DLD1 (cell line): ENCODE results near the gene TMEM167A.
"Not testable (repeated sequence)": the region's sequence is repeated elsewhere in the genome, so short reads cannot be mapped to it uniquely, and the experiment has no call there.

Experiments
- in situ Hi-C: cut with HindIII; loops from 2 replicates; pipeline ENCODE4 v1.10.0; 2017; ENCODE audit warnings: low sequenced_read_pairs

TMEM167A gene

DNA sequence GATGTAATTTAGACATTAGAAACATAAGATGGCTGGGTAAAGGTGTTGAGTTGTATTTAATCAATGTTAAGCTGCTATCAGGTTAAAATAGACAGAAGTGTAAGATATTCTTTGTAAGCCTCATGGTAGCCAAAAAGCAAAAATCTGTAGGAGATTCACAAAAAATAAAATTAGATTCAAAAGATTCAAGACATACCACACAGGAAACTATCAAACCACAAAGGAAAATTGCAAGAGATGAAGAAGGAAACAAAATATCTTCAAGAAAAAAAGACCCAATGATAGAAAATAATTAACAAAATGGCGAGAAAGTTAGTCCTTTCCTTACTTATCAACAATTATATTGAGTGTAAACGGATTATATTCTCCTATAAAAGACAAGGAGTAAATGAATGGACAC, 15.4 kb upstream of the TMEM167A start:
- in situ Hi-C loops, result no loop called here

DNA sequence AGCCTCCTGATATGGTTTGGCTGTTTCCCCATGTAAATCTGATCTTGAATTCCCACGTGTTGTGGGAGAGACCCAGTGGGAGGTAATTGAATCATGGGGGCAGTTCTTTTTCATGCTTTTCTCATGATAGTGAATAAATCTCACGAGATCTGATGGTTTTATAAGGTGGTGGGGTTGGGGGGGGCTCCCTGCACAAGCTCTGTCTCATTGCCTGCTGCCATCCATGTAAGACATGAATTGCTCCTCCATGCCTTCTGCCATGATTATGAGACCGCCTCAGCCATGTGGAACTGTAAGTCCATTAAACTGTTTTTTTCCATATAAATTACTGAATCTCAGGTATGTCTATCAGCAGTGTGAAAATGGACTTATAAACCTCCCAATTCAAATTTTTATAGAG, 13.0 kb upstream of the TMEM167A start:
- in situ Hi-C loops, result no loop called here

DNA sequence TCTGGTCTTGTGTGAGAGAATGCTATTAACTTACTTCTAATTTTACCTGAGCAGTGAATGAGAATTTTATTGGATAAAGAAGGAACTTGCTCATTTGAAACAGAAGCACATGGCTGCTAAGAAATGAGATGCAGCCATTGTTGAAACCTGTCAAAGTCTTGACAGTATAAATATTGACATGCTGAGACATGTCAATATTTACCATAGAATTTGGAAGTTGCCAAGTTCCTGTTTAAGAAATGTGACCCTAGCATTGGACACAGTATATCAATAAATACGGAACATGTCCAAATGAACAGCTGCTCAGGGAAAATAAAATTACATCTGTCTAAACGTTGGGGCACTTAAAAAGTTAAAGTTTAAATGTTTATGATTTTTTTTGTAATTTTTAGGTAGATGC, 7.9 kb upstream of the TMEM167A start:
- in situ Hi-C loops, result no loop called here

DNA sequence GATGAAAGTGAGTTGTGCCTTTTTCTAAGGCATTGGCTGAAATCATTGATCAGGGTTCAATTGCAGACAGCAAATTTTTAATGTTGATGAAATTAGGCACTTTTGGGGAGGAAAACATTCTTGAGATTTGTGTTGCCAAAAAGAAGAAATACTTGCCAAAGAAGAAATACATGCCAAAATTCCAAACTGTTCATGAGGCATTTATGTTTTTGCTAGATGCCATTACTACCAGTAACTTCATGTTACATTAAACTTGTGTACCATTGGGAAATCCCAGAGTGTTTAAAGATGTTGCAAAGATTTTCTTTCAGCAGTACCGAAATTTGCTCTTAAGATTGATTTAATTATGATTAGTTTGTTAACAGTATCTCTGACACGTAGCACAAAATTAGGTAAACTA, 7.1 kb upstream of the TMEM167A start:
- in situ Hi-C loops, result no loop called here

DNA sequence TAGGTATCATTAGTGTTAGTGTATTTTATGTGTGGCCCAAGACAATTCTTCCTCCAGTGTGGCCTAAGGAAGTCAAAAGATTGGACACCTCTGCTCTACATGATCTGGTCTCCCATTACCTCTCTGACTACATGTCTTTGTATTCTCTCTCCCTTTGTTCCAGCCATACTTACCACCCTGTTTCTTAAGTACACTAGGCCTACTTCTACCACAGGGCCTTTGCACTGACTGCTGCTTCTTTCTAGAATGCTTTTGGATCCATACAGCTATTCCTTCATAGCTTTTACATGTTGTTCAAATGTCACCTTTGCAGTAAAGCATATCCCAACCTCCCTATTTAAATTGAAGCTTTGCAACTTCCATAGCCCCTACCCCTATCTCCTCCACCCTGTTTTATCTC, 5.6 kb upstream of the TMEM167A start:
- in situ Hi-C loops, result no loop called here

DNA sequence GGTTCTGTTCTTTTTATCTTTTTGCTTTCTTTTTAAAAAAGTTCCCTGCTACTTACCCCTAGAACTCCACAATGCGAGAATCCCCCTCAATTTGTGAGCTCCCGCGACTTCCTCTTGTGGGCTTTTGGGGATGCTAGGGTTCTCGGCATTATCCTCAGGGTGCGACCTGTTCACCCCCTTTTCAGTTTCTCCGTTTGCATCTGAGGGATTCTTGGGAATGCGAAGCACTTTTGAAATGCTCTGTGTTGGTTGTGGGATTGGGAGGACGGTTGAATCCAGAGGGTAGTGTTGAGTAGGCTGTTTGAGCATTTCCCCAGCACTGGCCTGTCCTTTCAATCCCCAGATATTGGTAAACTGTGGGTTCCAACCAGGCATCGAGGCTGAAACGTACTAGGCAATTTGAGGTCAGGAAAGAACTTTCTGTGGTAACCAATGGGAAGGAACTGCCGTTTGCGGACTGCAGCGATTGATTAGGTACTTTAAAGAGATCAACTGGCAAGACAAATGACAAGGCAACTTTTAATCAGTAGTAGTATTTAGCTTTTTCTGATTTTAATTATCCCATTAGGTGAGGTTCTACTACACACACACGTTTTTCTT, 568 bp upstream of the TMEM167A start:
- in situ Hi-C loops, result no loop called here

DNA sequence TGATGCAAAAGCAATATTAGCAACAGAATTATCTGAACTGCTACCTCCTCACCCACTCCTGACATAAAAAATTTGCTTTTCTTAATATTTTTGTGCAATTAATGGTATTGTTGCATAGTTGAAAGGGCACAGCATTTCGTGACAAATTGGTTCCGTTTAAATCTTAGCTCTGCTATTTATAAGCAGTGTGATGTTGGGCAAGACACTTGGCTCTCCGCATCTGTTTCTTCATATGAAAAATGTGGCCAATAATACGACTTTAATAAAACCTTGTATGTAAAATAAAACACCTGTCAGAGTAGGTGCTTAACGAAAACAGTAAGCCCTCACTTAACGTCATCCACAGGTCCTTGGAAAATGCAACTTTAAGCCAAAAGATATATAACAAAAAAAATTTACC, 4.2 kb downstream of the TMEM167A start:
- in situ Hi-C loops, result no loop called here

DNA sequence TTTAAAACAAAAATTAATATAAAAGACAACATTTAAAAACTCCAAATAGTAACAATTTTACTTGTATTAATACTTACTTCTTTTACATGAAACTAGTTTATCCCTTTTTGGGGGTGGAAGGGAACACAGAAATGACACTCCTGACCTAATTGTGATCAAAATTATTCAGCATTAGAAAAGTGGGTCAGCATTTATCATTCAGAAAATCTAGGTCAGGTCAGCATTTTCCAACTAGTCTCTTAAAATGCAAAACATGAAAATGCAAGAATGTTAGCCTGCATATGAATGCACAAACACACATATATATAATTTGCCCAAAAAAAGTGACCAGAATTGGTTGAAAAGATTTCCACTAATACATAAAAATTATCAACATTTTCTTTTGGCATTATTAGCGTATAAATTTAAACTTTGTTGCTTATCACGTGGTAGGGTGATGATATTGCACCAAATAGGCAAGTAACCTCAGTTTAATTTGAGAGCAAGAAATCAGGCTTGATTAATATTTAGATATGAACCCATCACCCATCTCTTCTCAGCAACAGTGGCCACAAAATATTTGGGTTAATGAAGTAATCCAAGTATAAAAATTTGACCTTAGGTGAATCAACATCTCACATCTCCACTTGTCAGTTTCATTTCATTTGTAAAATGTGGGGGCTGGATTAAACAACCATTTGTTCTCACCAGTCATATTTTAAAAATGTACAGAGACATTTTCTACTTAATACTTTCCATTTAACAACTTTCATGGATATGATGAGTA, 5.7 kb downstream of the TMEM167A start:
- in situ Hi-C loops, result no loop called here

DNA sequence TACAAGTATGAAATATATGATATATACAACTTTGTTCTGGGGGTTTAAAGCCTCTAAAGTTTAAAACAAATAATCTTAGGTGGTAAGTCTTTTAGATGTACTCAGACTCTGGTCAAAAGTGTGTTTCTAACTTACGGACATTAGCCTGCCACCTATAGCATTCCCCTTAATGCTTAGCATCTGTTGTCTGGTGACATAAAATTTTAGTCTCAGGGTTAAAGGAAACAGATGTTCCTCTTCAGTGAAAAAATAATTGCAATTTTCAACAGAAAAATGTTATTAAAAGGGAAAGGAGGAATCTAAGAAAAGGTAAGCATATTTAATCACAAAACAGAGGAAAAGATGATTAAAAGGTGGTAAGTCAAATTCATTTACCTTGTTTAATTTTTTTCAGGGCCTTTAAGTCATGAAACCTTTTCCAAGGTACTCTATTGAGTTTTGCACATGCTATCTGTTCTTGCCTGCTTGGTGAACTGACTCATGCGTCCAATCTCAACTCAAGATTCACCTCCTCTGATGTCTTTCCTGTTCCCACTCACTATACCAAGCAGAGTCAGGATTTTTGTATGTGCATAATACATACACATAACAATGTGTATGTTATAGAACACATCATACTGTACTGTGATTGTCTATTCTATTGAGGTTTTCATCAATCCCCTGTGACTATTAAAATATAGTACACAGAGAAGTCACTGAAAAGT, 7.9 kb downstream of the TMEM167A start:
- in situ Hi-C loops, result no loop called here

DNA sequence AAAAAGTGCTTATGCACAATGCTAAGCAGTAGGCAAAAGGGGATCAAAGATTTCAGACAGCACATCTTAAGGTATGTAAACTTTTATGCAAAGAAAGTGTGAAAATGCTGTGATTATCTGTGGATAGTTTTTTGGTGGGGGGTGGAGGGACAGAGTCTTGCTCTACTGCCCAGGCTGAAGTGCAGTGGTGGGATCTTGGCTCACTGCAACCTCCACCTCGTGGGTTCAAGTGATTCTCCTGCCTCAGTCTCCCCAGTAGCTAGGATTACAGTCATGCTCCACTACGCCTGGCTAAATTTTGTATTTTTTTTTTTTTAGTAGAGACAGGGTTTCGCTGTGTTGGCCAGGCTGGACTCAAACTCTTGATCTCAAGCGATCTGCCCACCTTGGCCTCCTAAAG, 9.8 kb downstream of the TMEM167A start:
- in situ Hi-C loops, result not testable (repeated sequence)

DNA sequence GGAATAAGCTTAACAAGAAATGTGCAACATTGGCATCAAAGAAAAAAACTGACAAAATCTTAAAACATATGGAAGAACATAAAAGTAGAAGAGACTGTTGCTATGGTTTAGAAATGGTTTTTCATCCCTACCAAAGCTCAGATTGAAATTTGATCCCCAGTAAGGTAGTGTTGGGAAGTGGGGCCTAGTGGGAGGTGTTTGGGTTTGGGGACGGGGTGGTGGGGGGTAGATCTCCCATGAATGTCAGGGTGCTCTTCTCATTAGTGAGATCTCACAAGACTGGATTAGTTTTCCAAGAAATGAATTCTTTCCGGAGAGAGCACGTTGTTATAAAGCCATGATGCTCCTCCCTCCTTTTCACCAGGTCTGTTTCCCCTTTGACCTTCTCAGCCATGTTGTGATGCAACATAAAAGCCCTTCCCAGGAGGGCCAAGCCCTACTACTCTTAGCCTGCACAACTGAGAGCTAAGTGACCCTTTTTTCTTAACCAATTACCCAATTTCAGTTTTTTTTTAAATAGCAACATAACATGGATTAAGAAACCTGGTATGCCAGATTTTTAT, 10.6 kb downstream of the TMEM167A start:
- in situ Hi-C loops, result no loop called here

DNA sequence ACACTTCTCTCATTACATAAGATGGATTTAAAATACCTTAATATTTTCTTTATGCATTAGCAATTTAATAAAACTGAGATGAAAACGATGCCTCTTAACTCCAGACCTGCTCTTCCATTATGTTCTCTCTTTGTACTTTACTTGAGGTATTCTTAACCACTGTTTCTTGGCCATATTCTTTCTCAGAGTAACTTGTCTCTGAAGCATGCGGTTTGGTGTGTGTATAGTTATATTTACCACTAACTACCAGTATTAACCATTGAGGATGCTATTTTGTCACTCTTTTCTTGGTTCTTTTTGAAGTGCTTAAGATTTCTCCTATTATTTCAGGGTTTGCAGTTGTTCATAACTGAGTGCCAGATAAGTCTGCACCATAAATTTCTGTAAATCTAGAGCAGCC, 17.9 kb downstream of the TMEM167A start:
- in situ Hi-C loops, result no loop called here

DNA sequence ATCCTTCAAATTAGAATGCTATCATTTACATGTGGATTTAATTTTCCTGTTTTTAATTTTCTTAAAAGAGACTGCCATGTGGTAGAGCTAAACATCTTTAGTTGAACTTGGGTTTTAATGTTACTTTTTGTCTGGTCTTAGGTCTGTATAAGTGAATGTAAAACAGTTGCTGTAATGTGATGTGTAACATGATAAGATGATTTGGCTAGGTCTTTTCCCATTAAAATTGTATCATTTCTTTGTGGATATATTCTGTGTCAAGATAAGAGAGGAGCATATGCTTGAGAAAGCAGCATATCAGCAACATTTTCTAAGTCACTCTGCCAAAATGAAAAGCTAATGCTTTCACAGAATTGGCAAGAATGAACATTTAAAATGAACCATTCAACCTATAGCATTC, 18.5 kb downstream of the TMEM167A start:
- in situ Hi-C loops, result no loop called here

DNA sequence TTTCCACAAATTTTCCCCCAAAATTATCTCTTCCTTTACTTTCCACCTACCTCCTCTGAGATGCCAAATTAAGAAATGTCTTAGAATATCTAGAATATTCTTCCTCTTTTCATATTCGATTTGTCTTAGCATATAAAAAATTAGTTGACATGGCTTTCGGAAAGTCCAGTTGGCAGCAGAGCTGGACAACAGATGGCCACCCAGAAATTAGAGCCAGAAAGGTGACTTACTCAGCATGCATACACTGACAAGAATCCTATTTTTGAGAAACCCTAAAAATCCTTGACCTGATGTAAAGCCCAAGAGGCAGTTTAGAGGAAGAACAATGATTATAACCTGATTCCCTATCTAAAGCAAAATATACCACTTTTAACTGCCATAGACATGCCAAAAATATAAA, 22.0 kb downstream of the TMEM167A start:
- in situ Hi-C loops, result no loop called here

DNA sequence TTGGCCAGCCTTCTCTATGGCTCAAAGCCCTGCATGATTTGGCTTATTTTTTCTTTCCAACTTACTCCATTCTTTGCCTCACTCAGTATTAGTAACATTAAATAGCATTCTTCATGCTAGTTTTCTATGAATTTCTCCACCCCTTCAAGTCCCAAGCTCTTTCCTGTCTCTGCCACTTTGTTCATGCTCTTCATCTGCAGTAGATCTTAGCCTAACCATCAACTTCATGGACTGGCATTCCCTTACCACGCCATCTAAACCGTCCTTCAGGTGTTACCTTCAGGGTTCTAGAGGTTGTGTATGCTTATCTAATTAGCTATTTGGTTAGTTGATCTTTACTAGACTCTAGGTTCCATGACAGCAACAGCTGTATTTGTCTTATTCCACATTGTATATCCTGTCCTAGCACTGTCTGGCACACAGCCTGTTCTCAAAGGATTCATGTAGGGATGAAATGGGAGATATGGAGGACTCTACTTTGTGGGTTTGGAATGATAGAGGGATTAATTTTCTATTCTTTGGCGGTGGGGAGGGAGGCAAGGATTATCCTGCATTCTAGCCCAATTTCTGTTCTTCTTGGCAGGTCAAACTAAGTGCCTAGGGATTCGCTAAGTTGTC, 26.4 kb downstream of the TMEM167A start:
- in situ Hi-C loops, result no loop called here

DNA sequence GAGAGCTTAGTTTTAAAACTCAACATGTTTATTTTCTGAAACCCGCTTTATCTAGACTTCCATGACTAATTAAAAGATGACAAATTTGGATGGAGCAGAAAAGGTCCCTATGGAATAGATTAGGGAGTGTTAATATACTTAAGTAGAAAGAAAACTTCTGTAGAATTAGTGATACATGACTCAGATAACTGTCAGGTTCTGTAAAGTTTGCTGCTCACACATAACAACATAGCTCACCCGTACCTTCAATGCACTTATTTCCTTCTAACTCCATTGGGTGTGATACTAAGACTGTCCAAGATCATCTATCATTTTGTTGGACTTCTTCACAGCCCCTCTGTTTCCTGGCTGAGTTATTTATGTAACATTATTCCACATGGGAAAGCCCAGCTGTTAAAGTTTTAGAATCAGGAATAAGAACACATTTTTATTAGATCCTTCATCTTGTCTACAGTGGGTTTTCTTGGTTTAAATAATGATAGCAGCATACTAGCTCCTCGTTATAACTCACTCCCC, 27.8 kb downstream of the TMEM167A start:
- in situ Hi-C loops, result no loop called here

DNA sequence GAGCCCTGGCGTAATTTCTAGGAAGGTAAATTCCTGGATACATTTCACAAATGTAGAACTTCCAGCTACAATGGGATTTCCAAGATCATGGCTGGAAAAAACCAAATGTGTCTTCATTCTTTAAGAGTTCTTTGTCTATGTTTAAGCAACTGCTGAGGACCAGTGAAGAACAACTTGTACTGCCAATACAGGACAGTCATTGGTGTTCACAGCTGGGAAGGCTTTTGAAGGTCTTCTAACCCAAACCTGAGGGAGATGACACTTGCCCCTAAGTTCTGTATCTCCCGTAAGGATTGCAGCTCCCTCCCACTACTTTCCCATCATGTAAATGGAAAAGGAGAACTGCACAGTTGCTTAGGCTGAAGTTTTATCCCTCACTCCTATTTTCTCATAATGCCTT, 28.4 kb downstream of the TMEM167A start:
- in situ Hi-C loops, result no loop called here

DNA sequence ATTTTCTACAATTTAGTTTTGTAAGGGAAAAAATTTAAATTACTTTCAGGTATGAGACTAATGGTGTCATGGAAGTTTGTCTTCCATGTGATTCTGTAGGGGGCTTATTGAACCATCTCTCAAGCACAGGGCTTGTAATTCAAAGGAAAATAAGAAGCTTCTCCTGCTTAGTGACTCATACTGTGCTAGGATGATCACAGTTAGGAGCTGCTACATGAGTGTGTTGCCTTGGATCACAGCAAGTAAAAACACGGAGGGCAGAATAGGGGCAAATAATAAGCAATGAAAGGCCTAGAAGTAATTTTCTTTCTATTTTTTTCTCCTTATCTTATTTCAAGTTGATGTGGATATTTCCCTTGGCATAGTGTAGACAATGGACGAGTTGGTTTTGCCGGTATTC, 28.9 kb downstream of the TMEM167A start:
- in situ Hi-C loops, result no loop called here

DNA sequence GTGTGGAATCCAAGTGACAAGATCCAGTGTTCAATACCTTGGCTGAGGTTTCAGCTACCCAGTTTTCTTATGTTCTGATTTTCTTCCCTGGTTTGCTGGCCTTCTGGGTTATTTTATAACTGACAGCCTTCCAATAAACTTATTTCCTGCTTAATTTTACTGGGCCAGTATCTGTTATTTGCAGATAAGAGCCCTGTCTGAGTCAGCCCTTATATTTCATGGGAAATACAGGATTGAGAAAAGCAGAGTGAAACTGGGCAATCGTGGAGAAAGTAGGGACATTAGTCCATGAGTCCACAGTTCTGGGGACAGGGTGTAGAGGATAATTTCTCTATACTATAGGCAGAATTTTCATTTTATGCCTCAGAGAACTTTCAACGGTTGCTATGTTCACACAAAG, 32.3 kb downstream of the TMEM167A start:
- in situ Hi-C loops, result no loop called here

DNA sequence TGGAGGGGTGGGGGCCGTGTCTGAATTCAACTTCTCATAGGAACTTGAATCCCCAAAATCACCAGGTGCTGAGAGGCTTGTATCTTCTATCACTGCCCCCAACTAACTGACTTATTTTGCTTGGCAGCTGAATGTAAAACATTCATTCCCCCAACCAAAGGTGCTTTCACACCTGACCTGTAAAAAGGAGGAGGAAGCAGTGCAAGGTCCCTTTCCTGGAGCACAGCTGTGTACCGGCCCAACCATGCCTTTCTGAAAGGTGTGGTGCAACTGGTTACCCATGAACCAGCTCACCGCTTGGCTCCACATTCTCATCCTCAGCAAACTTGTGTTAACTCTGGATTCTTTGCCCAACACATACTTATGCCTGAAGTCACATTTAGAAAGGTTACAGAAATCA, 34.7 kb downstream of the TMEM167A start:
- in situ Hi-C loops, result no loop called here

DNA sequence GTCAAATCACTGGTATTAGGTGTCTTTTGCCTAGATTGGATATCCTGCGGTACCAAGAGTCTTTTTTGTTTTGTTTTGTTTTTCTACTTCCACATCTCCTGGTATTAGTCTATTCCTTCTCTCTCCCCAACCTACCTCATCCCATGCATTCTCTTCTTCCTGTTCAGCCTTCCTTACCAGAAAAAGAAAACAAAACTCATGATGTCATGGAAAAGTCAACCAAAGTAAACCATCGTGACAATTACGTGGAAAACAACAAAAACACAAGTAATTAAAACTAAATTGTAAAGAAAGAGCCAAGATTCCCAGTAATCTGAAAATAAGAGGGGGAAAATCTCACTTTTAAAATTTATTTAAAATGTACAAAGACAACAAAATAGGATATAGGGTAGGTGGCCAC, 38.3 kb downstream of the TMEM167A start:
- in situ Hi-C loops, result no loop called here
